GM19467 (cell line): Measurements from ENCODE around the gene RIMOC1.
A peak's percentile ranks its signal among the peaks of the same experiment; 100 is the strongest.

Source experiments
- ATAC-seq: cut with Tn5 transposase; IDR thresholded peaks from one replicate; pipeline ENCODE4 v1.9.1; 2021; ENCODE audit warnings: mild to moderate bottlenecking, moderate library complexity; ENCODE audit not compliant: unreplicated experiment

The RIMOC1 gene, protein sequence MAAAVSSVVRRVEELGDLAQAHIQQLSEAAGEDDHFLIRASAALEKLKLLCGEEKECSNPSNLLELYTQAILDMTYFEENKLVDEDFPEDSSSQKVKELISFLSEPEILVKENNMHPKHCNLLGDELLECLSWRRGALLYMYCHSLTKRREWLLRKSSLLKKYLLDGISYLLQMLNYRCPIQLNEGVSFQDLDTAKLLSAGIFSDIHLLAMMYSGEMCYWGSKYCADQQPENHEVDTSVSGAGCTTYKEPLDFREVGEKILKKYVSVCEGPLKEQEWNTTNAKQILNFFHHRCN

DNA sequence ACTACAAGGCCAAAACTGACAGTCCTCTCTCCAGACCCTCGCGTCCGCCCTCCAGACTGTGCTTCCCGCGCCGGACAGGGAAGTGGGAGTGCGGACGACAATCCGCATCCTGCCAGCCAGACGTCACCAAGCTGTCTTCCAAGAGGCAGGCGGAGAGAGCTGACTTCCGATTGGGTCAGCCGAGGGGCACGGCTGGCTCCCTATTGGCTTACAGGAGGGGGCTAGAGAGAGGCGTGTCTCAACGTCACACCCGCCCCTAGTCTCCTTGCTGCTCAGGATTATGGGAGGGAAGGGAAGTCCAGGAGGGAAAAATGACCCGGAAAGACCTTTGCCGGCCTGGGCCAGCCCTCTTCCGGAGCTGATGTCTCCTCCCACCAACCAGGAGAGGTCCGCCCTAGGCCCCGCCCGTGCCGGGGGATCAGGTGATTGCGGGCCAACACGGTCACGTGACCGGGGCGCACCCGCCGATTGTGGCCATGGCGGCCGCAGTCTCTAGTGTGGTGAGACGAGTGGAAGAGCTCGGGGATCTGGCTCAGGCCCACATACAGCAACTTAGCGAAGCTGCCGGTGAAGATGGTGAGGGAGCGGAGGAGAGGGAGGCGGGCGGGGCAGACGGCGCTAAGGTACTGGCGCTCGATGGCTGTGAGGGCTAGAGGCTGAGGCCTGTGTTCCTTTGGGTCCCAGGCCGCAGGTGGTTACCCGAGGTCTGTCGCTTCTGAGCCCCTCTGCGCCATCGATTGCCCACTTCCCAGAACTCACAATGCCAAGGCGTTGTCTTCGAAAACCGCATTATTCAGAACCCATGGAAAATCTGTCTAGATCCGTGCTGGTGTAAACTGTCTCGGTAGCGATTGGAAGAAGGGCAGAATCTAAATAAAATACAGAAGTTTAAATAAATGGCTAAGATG, at the start of gene RIMOC1:
Gene RIMOC1 (plus strand): TSS at position 453 of the 908 bp plus-strand sequence. CDS start 24 bp downstream, at position 477.
- ATAC-seq = peak; percentile 99

DNA sequence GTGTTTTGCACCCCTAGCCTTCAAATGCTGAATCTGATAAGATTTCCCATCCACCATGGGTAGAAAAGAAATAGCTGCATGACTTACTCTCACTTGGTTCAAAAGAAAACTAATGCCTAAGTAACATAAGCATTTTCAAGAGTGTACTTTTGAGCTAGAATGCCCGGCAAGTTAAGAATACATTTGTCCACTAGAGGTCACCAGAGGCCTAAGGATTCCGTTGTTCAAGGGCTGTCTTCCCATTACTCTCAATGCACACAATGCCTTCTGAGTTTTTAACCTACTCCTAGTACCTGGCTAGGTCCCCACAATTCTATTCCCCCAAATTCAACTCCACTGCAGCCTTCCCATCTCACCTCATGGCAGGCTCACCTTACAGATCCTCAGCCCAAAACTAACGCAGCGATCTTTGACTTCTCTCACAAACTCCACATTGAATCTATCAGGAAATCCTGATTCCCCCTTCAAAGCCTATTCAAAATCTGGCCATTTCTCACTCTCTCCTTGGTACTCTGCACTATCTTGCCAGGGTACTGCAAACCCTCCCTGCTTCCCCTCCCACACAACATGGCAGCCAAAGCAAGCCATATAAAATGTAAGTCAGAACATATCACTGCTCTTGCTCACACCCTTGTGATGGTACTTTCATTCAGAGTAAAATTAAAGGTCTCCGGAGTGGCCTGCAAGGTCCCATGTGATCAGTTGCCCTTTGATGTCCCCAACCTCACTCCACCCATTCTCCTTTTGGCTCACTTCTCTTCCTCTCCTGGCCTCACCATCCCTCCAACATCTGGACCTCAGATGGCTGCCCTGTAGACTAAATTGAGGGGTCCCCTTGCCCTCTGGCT, 47.3 kb upstream of the RIMOC1 start:
- peak; percentile 78 for ATAC-seq

DNA sequence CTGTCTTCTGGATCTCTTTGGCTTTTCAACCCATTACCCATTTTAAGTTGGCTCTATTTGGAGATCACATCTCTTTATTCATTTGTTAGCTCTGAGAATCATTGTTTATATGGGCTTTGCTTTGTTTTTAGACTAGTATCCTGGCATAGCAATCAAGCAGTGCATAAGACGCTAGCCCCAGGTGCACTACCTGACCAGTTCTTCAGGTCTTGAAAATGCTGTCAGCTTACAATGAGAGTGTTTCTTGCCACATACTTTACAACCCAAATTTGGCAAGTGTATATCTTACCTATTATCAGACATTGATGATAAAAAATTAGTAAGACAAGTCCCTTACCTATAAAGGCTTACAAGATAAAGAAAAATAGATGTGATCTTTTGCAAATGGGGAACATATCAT, 46.2 kb upstream of the RIMOC1 start:
- ATAC-seq = no peak

DNA sequence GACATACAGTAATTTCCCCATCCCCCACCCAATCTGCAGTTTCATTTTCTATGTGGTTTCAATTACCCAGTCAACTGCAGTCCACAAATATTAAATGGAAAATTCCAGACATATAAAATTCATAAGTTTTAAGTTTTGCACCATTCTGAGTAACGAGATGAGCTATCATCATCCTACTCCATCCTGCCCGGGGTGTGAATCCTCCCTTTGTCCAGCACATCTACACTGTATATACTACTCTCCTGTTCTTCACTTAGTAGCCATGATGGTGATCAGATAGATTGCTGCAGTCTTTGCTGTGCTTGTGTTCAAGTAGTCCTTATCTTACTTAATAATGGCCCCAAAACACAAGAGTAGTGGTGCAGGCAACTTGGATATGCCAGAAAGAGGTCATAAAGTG, 45.3 kb upstream of the RIMOC1 start:
- ATAC-seq = no peak

DNA sequence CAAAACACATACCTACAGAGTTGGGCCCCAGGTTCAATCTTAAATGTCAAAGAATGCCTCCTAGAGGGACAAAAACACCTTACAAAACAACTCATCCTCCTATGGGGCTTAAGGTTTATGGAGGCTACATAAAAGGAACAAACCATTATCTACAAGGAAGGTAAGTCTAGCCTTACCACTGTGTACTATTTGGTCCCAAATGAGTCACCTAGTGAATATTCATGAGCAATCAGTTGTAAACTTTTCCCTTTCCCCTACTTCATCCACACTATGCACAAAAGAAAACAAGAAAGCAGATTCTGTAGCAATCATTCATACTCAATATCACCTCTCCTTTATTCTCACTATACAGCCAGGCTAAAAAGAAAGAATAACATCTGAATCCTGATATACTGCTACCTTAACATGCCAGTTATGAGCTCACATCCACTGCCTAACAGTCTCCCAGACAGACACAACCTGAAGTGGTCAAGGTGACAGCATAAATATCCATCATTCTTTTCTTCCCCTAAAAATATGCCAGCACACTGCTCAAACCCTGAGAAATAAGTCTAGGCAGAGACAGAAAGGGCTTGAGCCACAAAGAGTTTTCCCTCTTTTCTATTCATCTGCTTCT, 40.2 kb upstream of the RIMOC1 start:
- no peak for ATAC-seq

DNA sequence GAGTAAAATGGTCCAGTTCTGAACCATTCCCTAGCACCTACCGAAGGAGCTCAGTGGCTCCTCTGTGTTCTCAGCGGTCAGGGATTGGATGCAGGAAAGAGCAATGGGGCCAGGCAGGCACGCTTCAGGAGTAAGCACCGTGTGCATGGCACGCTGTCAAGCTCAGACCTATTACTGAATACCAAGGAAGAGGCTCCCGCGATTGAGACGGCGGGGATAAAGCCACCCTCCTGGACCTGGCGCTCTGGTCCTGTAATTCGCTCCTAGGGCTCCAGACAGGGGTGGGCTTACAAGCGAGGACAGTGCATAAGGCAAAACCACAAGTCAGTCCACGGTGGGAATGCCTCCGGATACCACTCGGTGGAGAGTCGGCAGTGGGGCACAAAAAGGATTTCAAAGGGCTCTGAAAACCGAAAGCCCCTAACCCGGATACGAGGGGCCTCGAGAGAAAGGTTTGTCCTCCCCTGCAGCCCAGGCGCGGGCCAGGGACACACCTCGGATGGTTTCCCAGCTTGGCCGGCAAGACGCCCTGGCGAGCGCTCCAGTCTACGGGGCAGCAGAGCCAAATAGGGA, 34.9 kb upstream of the RIMOC1 start:
- ATAC-seq = no peak

DNA sequence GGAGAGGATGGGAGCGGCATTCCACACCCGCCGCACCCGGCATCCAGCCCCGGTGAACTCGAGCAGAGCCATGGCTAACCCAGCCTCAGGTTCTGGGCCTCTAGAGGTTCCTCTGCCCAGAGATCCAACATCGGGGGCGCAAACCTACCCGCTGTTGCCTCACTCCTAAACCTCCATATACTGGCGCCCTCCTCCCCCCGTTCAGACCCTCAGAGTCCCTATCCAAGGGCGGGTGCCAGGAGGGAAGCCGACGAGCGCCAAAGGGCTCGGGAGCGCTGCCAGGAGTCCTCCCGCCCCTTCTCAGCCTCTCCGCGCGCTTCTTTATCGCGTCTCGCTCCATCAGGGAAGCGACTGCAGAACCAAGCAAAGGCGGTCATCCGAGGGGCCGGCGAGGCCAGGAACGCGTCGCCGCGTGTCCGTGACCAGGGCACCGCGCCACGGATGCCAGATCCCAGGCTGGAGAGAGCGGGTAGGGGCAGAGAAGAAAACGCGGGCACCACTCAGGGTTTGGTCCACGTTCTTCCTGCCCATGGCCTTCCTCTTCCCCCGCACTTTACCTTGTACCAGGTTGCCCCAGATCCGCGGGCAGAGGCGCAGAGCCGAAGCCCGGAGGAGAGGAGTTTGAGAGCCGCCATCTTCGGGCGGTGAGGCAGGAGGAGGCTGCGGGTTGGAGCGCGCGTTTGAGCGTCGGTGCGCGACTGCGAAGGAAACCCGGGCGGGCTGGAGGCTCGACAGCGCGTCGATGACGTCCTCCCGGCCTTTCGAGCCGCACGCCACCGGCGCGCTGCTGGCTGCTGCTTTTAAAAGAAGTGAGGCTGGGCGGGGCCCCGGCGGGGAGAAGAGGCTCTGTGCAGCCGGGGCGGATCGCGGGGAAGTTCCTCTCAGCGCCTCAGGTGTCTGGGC, 34.2 kb upstream of the RIMOC1 start, which contains the start of gene OXCT1:
Gene OXCT1 (minus strand): TSS at position 702 of the 903 bp plus-strand sequence. CDS start 67 bp downstream, at position 635.
- ATAC-seq = peak; percentile 95

DNA sequence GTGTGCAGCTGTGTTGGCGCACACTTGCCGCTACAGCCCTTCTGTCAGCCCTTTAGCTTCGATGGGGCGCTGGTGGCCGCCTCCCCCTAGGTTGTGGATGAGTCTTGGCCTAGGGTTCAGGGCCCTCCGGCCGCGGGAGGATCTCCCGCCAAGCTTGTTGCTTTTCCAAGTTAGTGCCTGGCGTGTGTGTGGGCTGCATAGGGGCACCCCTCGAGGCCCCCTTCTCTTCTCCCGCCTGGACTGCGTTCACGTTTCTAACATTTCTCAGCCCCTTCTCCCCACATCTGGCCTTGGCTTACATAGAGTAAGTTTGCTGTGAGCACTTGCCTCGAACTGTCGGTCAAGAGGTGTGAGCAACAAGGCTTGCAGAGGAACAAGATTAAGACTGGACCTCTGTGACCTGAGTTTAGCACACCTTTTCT, 33.5 kb upstream of the RIMOC1 start:
- ATAC-seq = no peak

DNA sequence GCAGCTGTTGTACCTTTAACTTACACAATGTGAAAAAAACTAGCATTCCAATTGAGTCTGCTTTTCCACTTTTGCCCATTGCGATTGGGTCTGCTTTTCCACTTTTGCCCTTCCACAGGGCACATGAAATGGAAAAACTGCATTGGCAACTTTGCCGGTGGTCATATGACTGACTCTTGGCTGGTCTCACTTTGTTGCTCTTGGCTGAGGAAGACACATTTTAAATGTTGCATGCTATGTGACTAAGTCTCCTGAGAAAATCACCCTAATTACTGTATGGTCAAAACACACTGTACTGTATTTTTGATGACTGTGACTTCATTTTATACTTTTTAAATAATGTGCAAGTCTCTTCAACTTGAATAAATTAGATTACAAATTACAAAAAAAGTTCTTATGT, 32.3 kb upstream of the RIMOC1 start:
- ATAC-seq = no peak

DNA sequence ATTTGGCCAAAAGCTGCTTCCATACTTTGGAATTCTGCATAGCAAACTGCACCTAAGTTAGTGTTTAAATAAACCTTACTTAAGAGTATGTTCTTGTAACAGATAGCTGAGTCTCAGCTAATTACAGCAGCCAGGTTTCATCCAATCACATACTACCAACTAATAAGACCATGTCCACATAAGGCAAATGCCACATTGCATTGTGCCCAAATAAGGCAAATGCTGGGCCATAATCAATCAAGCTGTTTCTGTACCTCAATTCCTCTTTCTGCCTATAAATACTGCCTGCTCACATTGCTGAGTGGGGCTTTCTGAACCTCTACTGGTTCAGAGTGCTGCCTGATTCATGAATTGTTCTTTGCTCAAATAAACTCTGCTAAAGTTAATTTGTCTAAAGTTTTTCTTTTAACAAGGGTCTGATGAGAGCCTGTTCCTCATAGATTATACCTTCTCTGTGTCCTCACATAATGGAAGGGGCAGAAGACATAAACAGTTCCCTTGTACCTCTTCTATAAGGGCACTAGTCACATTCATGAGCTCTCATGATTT, 29.6 kb upstream of the RIMOC1 start:
- no peak for ATAC-seq

DNA sequence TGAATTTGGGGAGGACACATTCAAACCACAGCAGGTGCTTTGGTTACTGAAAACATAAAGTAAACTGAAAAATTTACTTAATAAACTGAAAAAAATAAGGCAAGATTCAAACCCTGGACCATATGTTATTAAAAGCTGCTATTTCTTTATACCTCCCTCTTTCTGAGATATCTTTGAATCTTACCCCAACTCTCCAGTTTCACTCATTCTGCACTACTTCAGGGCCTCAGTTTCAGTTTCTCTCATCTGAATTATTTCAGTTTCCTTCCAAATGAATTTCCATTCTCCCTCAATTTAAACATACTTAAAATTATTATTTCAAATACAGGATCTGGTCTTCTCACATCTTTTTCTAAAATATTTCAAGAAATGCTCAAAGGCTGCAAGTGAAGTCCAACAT, 29.0 kb upstream of the RIMOC1 start:
- no peak for ATAC-seq

DNA sequence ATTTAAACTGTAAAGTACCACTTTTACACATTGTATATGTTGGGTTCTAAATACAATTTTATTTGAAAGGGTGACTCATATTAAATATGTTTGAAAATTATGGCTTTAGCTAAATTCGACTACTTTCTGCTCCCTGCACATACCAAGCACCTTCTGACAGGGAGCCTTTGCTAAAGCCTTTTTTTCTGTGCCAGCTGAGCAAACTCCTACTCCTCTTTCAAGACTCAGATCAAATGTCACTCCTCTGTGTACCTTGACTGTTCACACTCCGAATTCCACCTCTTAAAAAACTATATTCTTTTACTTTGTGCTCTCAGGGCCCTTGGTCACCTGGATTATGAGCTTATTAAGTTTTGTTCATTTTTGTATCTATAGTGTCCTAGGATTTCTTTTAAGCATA, 27.5 kb upstream of the RIMOC1 start:
- no peak for ATAC-seq

DNA sequence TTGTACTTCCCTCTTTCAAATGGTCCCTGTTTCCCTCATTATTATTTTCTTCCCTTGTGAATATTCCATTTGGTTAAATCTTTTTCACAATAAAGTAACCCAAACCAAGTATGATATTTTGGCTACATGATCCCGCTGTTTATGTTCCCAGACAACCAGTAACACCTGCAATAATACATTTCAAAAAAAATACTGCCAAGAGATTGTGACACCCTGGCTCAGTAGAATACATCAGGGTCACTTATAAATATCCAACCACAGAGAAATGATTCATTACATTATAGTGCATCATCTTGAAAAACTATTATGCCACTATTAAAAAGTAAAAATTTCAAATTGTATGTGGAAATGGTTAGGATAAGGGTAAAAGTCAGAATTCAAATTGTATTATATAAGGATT, 26.7 kb upstream of the RIMOC1 start:
- ATAC-seq = no peak

DNA sequence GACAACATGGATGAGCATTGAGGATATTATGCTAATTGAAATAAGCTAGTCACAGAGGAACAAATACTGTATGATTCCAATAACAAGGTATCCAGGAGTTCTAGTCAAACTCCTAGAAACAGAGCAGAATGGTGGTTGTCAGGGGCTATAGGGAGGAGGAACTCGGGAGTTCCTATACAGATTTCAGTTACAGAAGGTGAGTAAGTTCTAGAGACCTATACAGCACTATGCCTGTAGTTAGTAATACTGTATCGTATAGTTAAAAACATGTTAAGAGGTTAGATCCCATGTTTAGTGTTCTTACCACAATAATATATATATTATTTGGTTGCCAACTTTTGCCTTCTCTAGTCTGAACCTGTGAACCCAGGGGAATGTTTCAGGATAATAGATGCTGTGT, 26.0 kb upstream of the RIMOC1 start:
- peak; percentile 29 for ATAC-seq

DNA sequence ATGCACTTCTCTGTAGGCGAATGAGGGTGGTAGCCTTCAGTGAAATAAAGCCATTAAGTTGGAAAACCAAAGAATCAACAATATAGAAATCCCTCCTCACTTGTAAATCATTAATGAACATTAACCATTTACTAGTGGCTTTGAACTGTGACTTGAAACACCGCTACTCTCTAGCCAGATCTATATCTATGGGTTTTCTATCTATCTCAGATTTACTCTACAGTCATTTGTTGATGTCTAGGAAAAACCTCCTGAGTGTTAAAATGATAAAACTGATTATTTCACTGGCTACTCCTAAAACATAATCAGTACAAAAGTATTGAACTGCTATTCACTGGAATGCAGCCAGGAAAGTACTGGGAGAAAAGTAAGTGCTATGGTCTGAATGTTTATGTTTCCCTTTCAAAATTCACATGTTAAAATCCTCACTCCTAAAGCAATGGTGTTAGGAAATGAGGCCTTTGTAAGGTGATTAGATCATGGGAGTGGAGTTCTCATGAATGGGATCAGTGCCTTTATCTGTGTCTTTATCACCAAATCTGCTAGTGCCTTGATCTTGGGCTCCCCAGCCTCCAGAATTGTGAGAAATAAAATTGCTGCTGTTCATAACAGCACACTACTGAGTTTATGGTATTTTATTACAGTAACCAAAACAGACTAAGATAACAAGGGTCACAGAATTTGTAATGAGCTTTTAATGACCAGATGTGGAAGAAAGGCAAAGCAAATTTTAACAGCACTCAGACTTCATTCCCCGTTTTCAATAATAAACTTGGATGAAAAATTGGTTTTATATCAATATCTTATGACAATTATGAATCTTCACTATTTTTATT, 25.3 kb upstream of the RIMOC1 start:
- peak; percentile 55 for ATAC-seq

DNA sequence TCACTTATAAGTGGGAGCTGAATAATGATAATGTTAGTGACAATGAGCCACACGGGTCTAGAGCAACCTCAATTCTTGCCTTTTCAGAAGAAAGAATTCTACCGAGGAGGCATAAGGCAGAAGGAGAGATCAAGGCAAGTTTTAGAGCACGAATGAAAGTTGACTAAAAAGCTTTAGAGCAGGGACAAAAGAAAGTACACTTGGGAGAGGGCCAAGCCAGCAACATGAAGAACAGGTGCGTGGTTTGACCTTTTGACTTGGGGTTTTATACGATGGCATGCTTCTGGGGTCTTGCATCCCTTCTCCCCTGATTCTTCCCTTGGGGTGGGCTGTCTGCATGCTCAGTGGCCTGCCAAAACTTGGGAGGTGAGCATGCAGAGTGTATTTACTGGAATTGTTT, 21.4 kb upstream of the RIMOC1 start:
- no peak for ATAC-seq

DNA sequence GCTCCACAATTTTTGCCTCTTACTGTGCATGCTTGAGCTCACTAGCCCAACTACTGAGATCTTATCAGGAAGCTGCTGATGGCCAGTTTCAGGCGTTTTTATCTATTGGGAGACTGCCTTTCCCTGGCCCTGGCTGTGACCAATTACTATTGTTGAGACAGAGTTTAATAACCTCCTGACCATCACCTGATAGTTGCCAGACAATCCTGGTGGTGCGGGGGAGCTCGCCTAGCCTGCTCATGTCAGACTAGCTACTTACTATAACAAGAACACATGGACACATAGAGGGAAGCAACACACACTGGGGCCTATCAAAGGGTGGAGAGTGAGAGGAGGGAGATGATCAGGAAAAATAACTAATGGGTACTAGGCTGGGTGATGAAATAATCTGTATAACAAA, 20.9 kb upstream of the RIMOC1 start:
- no peak for ATAC-seq

DNA sequence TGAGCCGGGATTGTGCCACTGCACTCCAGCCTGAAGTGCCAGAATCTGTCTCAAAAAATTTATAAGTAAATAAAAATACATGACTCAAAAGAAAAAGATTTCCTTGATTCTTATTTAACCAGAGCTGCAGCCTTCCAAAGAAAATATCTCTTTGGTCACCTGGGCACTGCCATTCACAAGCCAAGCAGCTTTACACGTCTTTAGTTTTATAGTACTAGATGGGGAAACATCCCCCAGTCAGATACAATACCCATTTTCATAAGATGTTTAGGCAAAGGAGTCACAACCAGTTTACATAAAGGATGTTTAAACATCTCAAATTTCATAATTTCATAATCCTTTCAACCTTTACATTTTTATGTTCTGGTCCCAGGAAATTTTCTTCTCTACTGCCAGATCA, 20.2 kb upstream of the RIMOC1 start:
- no peak for ATAC-seq
